Measurements from ENCODE around the gene STEAP2. TPM values are rescaled to one million over a fixed set of nuclear protein-coding genes. Genes with fewer than 3 reads are reported as not detected.

STEAP2 gene
- total RNA-seq, 6 donors from 2014 or later, result 2.6 to 18.7 (median 8.1) TPM

GRCh38 chr7:90242369-90243168, 31.0 kb downstream of the STEAP2 start:
- WGBS, 2 donors, result 87 to 88% methylated on average over 3 of the region's 3 CpGs
- H3K4me1 ChIP-seq, result peaks cover 5 to 21% (median 13%) of the 10 kb centered on the region in 4 donors
- no peak overlapping the region for H3K27ac ChIP-seq
- no peaks in the 10 kb centered on the region for H3K9me3 ChIP-seq
- DNase-seq, result no peak
- no peak for TF ChIP-seq POLR2A (IDR thresholded peaks at IDR 0.05)
- TF ChIP-seq CTCF (IDR thresholded peaks at IDR 0.05), result no peak
- no peak for TF ChIP-seq POLR2AphosphoS5 (IDR thresholded peaks at IDR 0.05)
- no peak for TF ChIP-seq EP300 (IDR thresholded peaks at IDR 0.05)
- H3K36me3 ChIP-seq, result no peaks in the 10 kb centered on the region
- peaks cover 0 to 4% (median 0%) of the 10 kb centered on the region in 4 donors for H3K27me3 ChIP-seq
- ATAC-seq (ENCODE audit: low FRiP score in 2 of 2), result no peak
- no peak overlapping the region for H3K4me3 ChIP-seq

- no peak for ATAC-seq (ENCODE audit: low FRiP score in 2 of 2)
- Histone ChIP-seq H3K4me1 (peaks cover 5 to 21% (median 13%) of the 10 kb centered on the region in 4 donors), H3K36me3 (no peaks in the 10 kb centered on the region), H3K27ac (no peak overlapping the region), H3K4me3 (no peak overlapping the region), H3K27me3 (peaks cover 0 to 4% (median 0%) of the 10 kb centered on the region in 4 donors), H3K9me3 (no peaks in the 10 kb centered on the region)
- no peak for DNase-seq
- 35 to 47% methylated on average over 1 of the region's 1 CpG for WGBS, 2 donors
- no peak for TF ChIP-seq POLR2A (IDR thresholded peaks at IDR 0.05)
- no peak for TF ChIP-seq CTCF (IDR thresholded peaks at IDR 0.05)
- no peak for TF ChIP-seq EP300 (IDR thresholded peaks at IDR 0.05)
- no peak for TF ChIP-seq POLR2AphosphoS5 (IDR thresholded peaks at IDR 0.05)
Observed at GRCh38 chr7:90243556-90243955, 32.0 kb downstream of the STEAP2 start.

GRCh38 chr7:90244565-90244908, 33.0 kb downstream of the STEAP2 start:
- Histone ChIP-seq H3K4me1 (peaks cover 5 to 21% (median 13%) of the 10 kb centered on the region in 4 donors), H3K9me3 (no peaks in the 10 kb centered on the region), H3K27ac (peak overlapping the region in 2 of 4 donors; percentile 68 to 82), H3K36me3 (no peaks in the 10 kb centered on the region), H3K4me3 (peak overlapping the region; percentile 70 to 98 (median 86)), H3K27me3 (peaks cover 0 to 4% (median 0%) of the 10 kb centered on the region in 4 donors)
- WGBS, 2 donors, result 16 to 20% methylated on average over 6 of the region's 6 CpGs
- TF ChIP-seq POLR2AphosphoS5 (IDR thresholded peaks at IDR 0.05) (no peak), CTCF (IDR thresholded peaks at IDR 0.05) (no peak), POLR2A (IDR thresholded peaks at IDR 0.05) (no peak), EP300 (IDR thresholded peaks at IDR 0.05) (no peak)
- no peak for DNase-seq
- no peak for ATAC-seq (ENCODE audit: low FRiP score in 2 of 2)

GRCh38 chr7:90244909-90245851, 33.6 kb downstream of the STEAP2 start, which contains the start of gene CFAP69:
CFAP69 (plus strand) TSS chr7:90245174; CDS start chr7:90245425, 251 bp downstream.
- ATAC-seq (ENCODE audit: low FRiP score in 2 of 2) (peak; percentile 96 to 98), DNase-seq (peak; percentile 89 to 97)
- Histone ChIP-seq H3K27ac (peak within 1 kb of the TSS in 3 of 4 donors; percentile 54 to 82 (median 68)), H3K9me3 (no peaks in the 10 kb centered on the region), H3K4me3 (peak within 1 kb of the TSS; percentile 70 to 98 (median 86)), H3K36me3 (no peaks in the 10 kb centered on the region), H3K4me1 (peaks cover 5 to 21% (median 13%) of the 10 kb centered on the region in 4 donors), H3K27me3 (peaks cover 0 to 4% (median 0%) of the 10 kb centered on the region in 4 donors)
- WGBS, 2 donors, result 1 to 2% methylated on average over 20 to 59 of the region's 59 CpGs
- TF ChIP-seq CTCF (IDR thresholded peaks at IDR 0.05), result peak in 4 of 6 experiments; percentile 1 to 71 (median 44)
- TF ChIP-seq POLR2AphosphoS5 (IDR thresholded peaks at IDR 0.05), result peak; percentile 31 to 67
- TF ChIP-seq POLR2A (IDR thresholded peaks at IDR 0.05), result peak in 1 of 4 donors; percentile 40
- no peak for TF ChIP-seq EP300 (IDR thresholded peaks at IDR 0.05)
